ENCODE measurements around the gene HDAC7. TPM values are rescaled to one million over a fixed set of nuclear protein-coding genes. Genes with fewer than 3 reads are reported as not detected.

Gene HDAC7
- total and polyA plus RNA-seq, 2 experiments from 2014 or later = 41.3 to 60.1 TPM

- H3K27ac ChIP-seq (ENCODE audit: low read depth) = peak overlapping the region; percentile 76
- no peaks in the 10 kb centered on the region for H3K79me2 ChIP-seq (replicated peaks; ENCODE audit: insufficient read depth)
- peak overlapping the region; percentile 33; the same call in 1 of the 2 replicates for H2AFZ ChIP-seq
- no peaks in the 10 kb centered on the region for H4K20me1 ChIP-seq (replicated peaks; ENCODE audit: insufficient read depth)
- no peaks in the 10 kb centered on the region for H3F3A ChIP-seq (replicated peaks; ENCODE audit: low read depth)
- peaks cover 27% of the 10 kb centered on the region for H3K4me1 ChIP-seq (ENCODE audit: insufficient read depth)
- no peak overlapping the region for H3K4me3 ChIP-seq
- TF ChIP-seq JUNB (IDR thresholded peaks at IDR 0.05; ENCODE audit: unreplicated experiment) (no peak), EZH2 (IDR thresholded peaks at IDR 0.05; ENCODE audit: low read depth, unreplicated experiment) (no peak), POLR2AphosphoS5 (IDR thresholded peaks at IDR 0.05; ENCODE audit: low read depth) (no peak), REST (IDR thresholded peaks at IDR 0.05; ENCODE audit: unreplicated experiment) (no peak), STAT1 (IDR thresholded peaks at IDR 0.05; ENCODE audit: unreplicated experiment) (no peak), ZNF331 (CRISPR knock-in tag; IDR thresholded peaks at IDR 0.05; ENCODE audit: low read depth) (no peak), NANOG (IDR thresholded peaks at IDR 0.05; ENCODE audit: borderline replicate concordance) (no peak), EZH2phosphoT487 (IDR thresholded peaks at IDR 0.05; ENCODE audit: unreplicated experiment) (no peak), ETS1 (IDR thresholded peaks at IDR 0.05) (no peak), CTCF (conservative IDR thresholded peaks at IDR 0.05; ENCODE audit: low read depth in 2 of 2) (no peak), ZNF114 (CRISPR knock-in tag; IDR thresholded peaks at IDR 0.05) (no peak), ZNF462 (CRISPR knock-in tag; IDR thresholded peaks at IDR 0.05) (no peak), CREB1 (CRISPR knock-in tag; IDR thresholded peaks at IDR 0.05; ENCODE audit: low read depth) (no peak)
- Mint-ChIP-seq H3K9me3 (no peaks in the 10 kb centered on the region), H3K4me1 (peaks cover 60% of the 10 kb centered on the region), H3K36me3 (ENCODE audit: low read depth) (peaks cover 4% of the 10 kb centered on the region; the same call in 1 of the 3 replicates), H3K27ac (peak overlapping the region; percentile 94), H3K27me3 (ENCODE audit: insufficient read depth, low read depth, poor library complexity) (peaks cover 7% of the 10 kb centered on the region), H3K4me3 (no peak overlapping the region)
- H3K9me2 ChIP-seq (ENCODE audit: insufficient read depth) = no peaks in the 10 kb centered on the region
- H3K4me2 ChIP-seq = peak overlapping the region; percentile 73
- ATAC-seq (peak; percentile 74), DNase-seq (ENCODE audit: low spot score) (peak; percentile 87)
- H3K36me3 ChIP-seq (ENCODE audit: insufficient read depth) = no peaks in the 10 kb centered on the region
- H3K27me3 ChIP-seq (ENCODE audit: insufficient read depth) = no peaks in the 10 kb centered on the region
These were observed 66.4 kb downstream of the HDAC7 start for GRCh38 chr12:47753021-47754001.

Measured in GM23338 (cell line).